Articular chondrocyte of knee joint (primary cell): ENCODE results near the gene HOXA7. TPM values are rescaled to one million over a fixed set of nuclear protein-coding genes. Genes with fewer than 3 reads are reported as not detected.

ENCODE experiments used
- small RNA-seq: library from RNA; depleted of rRNA; stranded (forward); fragments of <200 nt; gene quantifications from one replicate; pipeline ENCODE3, GENCODE V24; 2012
- total RNA-seq: library from RNA; depleted of rRNA; stranded (reverse); fragments of >200 nt; gene quantifications from 2 replicates; pipeline ENCODE4 v1.2.3, GENCODE V29; 2012

The HOXA7 gene
- 3.6 and 5.0 TPM in 2 replicates for total RNA-seq

DNA sequence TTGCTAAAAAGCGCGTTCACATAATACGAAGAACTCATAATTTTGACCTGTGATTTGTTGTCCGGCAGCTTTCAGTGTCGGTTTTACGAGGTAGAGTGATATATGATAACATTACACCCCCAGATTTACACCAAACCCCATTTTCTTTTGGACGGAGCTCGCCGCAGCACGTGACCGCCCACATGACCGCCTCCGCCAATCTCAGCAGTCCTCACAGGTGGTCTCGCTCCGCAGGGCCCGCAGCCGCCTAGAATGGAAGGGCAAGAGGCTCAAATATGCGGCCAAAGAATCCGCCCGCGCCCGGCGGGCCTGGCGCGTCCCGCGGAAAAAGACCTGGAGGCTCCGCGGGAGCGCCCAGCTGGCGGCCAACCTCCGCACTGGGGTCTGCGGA, at the start of gene HOXA7:
HOXA7 (minus strand) TSS at position 168 of the 391 bp plus-strand sequence; CDS start at position 38, 130 bp downstream.

DNA sequence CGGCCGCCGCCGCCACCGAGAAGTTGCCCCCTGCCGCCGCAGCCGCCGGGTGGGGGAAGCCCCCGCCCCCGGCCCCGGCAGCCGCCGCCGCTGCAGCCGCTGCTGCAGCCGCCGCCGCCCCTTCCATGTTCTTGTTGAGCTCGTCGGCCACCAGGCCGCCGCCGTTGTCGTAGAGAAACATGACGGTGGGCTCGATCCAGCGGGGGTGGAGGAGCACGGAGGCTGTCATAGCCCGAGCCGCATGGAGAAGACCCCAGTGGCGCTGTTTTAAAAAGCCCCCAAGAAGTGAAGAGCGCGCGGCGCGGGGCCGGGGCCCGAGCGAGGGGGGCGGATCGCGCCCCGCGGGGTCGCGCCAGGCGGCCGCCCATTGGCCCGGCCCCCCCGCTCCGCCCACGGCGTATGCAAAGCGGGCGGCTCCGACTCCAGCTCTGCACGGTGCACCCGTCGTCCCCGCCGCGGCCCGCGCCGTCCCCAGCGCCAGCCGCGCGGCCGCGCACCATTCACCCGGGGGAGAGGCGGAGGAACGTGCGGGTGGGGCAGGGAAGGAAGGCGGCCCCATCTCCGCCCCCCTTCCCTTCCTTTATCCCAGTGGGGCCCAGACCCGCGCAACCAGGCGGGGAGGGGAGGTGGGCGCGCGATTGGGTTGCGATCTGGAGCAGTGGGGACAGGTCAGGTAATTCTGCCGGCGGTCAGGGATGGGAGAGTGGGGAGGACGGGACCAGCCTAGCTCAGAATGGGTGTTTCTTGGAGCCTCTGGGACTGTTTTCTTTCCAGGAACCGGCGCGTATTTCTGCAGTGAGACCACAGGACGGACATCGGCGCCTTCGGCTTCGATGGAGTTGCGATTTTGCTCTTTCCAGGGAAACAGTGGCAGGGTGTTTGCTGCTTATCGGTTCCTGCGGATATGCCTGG, 43.6 kb upstream of the HOXA7 start, which contains the start of gene HOXA13:
HOXA13 (minus strand) TSS at position 243 of the 912 bp plus-strand sequence; CDS start at position 229, 14 bp downstream.

DNA sequence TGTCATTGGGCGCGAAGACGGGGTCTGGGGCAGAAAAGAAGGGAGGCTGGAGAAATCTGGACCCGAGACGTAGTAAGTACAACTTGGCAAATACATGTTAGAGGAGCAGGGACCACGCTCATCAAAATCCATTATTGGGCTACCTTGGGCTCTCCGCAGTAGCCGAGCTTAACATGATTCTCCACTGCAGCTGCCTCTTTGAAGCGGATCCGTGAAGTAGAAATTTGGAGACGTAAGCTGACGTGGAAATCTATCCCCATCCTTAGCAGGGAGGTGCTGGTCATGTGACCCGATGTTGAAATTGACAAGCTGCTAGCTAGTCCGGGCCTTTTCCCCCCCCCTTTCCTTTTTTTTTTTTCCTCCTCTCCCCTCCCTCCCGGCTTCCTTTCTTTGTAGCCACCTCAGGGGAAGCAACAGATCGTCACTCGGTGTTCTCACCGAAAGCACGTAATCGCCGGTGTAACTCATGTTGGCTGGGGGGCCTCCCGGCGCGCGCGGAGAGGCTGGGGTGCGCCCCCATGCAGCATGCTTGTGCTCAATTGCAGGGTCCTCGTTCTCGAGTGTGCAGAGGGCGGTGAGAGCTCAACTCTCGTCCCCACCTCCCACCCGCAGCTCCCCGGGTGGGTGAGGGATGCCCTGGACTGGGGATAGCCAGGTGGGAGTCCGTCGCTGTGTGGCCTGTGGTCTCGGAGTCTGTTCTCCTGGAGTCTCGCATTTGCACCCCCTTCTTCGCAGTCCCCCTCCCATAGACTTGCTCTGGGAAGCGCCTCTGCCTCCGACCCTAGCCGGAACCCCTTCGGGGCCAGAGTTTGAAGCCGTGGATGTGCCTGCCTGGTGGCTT, 28.8 kb upstream of the HOXA7 start, which contains the start of gene HOXA11:
HOXA11 (minus strand) TSS at position 220 of the 841 bp plus-strand sequence; CDS start at position 132, 88 bp downstream.

DNA sequence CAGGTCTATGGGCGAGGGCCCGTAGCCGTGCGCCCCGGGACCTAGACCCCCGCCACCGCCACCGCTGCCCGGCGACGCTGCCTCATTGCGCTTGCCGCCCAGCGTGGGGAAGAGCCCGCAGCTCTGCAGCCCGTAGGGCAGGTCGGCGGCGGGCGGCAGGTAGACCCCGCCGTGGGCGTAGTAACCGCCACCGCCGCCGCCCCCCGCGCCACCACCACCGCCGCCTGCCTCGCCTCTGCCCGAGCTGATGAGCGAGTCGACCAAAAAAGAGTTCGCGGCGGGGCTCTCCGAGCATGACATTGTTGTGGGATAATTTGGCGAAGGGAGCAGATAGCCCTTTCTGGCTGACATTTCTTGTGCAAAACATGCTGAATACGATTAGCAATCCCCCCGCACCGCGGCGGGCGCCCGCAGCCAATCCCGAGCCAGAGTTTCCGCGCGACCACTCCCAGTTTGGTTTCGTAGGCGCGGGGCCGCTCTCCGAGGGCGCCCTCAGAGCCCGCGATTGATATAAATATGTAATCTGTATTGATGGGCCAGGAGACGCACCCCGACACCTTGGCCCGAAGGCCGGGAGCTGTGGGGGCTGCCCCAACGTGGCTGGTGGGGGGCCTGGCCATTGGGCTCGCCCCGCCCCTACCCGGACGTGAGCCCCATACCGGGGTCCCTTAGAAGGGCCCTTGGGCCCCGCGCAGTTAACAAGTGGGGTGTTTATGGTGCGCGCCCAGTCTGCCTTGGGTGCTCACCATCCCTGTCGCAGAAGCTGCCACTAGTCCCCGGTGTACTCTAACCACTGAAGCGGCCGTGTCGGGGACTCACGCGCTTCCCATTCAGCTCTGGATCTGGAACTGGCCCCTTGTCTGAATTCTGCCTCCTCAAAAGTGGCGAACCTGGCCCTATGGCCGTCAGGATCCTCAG, 17.7 kb upstream of the HOXA7 start, which contains the start of gene HOXA10:
HOXA10 (minus strand) TSS at position 365 of the 918 bp plus-strand sequence; CDS start at position 351, 14 bp downstream.

DNA sequence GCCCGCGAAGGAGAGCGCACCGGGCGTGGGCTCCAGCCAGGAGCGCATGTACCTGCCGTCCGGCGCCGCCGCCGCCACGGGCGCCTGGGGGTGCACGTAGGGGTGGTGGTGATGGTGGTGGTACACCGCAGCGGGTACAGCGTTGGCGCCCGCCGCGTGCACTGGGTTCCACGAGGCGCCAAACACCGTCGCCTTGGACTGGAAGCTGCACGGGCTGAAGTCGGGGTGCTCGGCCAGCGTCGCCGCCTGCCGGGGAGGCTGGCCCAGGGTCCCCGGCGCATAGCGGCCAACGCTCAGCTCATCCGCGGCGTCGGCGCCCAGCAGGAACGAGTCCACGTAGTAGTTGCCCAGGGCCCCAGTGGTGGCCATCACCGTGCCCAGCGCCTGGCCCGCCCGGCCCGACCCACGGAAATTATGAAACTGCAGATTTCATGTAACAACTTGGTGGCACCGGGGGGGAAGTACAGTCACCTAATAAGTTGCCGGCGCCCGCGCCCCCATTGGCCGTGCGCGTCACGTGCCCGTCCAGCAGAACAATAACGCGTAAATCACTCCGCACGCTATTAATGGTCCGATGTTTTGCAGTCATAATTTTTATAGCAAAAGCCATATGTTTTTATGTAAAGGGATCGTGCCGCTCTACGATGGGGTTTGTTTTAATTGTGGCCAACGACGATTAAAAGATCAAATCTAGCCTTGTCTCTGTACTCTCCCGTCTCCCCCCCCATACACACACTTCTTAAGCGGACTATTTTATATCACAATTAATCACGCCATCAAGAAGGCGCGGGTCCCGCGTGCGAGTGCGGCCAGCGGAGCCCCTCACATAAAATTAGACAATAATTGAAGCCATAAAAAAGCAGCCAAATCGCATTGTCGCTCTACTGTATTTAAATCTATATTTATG, 8.9 kb upstream of the HOXA7 start, which contains the start of gene HOXA9:
HOXA9 (minus strand) TSS at position 449 of the 907 bp plus-strand sequence; CDS start at position 369, 80 bp downstream.

DNA sequence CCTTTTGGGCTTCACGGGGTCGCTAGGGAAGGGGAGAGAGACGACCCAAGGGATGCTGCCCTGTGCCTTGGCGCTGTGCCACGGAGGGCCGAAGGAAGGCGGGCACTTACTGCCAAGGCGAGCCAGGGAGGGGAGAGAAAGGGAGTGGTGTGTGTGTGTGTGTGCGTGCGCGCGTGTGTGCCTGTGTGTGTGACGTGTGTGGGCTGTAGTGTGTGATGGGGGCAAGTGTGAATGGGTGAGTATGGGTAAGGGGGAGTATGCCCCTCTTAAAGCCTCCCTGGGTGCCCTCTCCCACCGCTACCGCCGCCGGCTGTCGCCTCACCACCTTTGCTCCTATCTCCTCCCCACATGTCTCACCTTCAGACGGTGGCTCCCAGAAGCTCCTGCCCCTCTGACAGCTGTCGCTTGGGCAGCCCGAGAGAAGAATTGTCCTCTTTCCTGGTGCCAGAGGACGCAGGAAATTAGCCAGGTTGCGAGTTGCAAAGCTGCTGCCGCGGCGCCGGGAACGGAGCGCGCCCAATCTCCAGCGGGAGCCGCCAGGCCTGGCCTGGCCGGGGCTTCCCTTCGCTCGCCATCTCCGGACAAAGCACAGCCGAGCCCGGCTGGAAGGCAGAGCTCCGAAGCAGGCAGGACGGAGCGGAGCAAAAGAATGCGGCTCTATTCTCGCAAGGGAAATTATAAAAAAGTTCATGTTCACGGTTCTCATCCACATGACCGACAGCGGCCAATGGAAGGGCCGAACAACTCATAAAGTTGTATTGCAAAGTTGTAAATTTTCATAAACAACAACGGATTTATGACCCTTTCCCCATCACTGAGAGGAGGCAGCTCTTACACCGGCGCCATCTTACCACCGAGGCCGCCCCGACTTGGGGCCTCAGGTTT, 4.3 kb downstream of the HOXA7 start, which contains the start of gene HOXA3:
HOXA3 (minus strand) TSS at position 653 of the 885 bp plus-strand sequence. CDS start 41,943 bp downstream, outside the sequence.

DNA sequence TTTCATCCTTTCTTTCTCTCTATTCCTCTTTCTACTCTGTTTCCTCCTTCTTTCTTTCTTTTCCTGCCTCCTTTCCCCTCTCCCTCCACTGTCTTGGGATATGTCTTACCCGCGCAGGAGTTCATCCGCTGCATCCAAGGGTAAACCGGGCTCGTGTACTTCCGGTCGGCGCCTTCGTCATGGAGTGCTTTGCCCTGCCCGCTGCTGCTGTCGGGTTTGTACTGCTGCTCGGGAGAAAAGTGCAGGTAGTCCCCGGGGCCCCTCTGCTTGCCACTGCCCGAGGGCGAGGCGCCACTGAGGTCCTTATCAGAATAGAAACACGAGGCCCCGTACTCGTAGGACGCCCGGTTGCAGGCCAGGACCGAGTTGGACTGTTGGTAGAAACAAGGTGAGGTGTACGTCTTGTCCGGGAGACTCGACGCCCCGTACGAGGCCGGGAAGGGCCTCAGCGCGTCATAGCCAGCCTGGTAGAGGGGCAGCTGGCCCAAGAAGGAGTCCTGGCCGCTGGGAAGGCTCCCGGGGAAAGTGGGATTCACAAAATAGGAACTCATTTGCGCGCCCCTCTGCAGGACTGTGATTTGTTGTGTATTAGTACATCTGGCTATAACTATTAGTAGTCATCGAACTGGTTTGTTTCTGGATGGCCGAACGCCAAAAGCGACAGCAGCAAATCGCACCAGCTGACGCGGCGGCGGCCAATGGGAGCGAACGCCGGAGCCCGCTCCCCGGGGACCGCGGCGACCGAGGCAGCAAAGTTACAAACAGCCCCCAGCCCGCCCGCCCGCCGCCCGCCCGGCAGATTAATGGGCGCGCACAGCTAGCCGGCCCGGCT, 9.1 kb downstream of the HOXA7 start, which contains the start of gene HOXA6:
HOXA6 (minus strand) TSS at position 576 of the 832 bp plus-strand sequence; CDS start at position 551, 25 bp downstream.

DNA sequence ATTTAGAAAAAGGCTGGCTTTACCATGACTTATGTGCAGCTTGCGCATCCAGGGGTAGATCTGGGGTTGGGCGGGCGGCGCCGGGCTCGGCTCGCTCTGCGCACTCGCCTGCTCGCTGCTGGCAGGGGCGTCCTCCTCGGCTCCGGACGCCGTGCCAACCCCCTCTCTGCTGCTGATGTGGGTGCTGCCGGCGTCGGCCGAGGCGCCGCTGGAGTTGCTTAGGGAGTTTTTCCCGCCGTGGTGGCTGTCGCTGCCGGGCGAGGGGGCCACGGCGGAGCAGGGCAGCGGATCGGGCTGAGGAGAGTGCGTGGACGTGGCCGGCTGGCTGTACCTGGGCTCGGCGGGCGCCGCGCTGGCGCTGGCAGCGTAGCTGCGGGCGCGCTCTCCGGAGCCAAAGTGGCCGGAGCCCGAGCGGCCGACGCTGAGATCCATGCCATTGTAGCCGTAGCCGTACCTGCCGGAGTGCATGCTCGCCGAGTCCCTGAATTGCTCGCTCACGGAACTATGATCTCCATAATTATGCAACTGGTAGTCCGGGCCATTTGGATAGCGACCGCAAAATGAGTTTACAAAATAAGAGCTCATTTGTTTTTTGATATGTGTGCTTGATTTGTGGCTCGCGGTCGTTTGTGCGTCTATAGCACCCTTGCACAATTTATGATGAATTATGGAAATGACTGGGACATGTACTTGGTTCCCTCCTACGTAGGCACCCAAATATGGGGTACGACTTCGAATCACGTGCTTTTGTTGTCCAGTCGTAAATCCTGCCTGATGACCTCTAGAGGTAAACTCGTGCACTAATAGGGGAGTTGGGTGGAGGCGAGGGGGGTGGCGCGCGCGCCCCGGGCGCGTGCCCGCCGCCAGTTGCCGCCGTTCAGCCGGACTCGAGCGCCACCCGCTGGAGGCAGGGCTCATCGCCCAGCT, 13.2 kb downstream of the HOXA7 start, which contains the start of gene HOXA5:
HOXA5 (minus strand) TSS at position 659 of the 927 bp plus-strand sequence; CDS start at position 585, 74 bp downstream.

DNA sequence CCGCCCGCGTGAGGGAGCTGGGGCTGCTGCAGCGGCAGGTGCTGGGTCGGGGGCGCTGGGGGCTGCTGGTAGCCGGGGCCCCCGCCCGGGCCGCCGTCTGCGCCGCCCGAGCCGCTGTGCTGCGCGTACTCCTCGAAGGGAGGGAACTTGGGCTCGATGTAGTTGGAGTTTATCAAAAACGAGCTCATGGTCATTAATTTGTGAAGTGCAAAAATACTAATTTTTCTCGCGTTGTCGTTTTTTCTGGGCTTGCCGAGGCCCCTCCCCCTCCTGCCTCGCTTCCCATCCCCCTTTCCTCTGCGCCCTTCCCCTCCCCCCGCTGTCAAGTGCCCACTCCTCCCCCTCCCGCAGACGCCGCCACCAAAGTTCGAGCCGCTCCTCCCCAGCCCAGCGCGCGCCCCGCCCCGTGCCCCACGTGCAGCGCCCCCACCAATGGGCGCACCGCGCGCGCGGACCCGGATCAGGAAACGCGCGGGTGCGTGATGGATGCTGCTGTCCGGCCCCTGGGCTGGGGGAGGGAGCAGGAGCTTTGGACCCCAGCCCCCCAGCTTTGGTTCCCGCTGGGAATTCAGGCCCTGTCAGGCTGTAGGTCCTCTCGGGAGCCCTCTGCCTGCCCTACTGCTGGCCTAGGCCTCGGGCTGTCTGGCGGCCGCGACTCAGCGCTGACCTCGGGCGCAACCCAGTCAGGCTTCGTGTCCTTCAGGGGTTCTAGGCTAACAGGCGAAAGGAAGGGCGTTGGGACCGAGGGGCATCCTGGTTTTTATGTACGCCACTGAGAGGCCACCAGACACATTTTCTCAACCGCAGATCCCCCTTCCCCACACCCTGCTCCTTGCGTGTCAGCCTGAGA, 25.7 kb downstream of the HOXA7 start, which contains the start of gene HOXA4:
HOXA4 (minus strand) TSS at position 218 of the 850 bp plus-strand sequence; CDS start at position 194, 24 bp downstream.

Small RNA genes within 50 kb of the gene (small RNA-seq; reads per million reads assigned to genes)
- gene AC004080.5 (not detected), gene RF02140 (not detected), gene RF02141 (not detected)

Other genes starting within 250 kb of the HOXA7 start
- gene HOXA1, start 60.7 kb downstream of the HOXA7 start, total RNA-seq = 0.54 and 0.65 TPM in 2 replicates
- 0.76 and 1.6 TPM in 2 replicates for gene HOXA2, start 54.0 kb downstream of the HOXA7 start, total RNA-seq
- 1.7 and 2.4 TPM in 2 replicates for gene HOXA4, start 25.9 kb downstream of the HOXA7 start, total RNA-seq
- 6.7 and 8.1 TPM in 2 replicates for gene HOXA5, start 13.0 kb downstream of the HOXA7 start, total RNA-seq
- 8.3 and 8.8 TPM in 2 replicates for gene HOXA6, start 8.9 kb downstream of the HOXA7 start, total RNA-seq
- 8.1 and 9.4 TPM in 2 replicates for gene HOXA3, start 4.1 kb downstream of the HOXA7 start, total RNA-seq
- gene HOXA9, start 8.9 kb upstream of the HOXA7 start, total RNA-seq = 20.8 and 29.9 TPM in 2 replicates
- gene HOXA10, start 17.6 kb upstream of the HOXA7 start, total RNA-seq = 30.6 and 44.3 TPM in 2 replicates
- 15.3 and 18.9 TPM in 2 replicates for gene HOXA11, start 28.6 kb upstream of the HOXA7 start, total RNA-seq
- gene HOXA13, start 43.4 kb upstream of the HOXA7 start, total RNA-seq = 8.6 and 11.1 TPM in 2 replicates
- not detected in 2 replicates for gene EVX1, start 86.1 kb upstream of the HOXA7 start, total RNA-seq